ENCODE measurements around the gene ZNF385C.

The ZNF385C gene

GRCh38 chr17:42053731-42054500 is 44.4 kb downstream of the ZNF385C start:
- no peak for DNase-seq (ENCODE audit: low read depth)
- TF ChIP-seq CTCF (IDR thresholded peaks at IDR 0.05; ENCODE audit: insufficient read depth, low read depth, low read length, missing control alignments), result no peak

GRCh38 chr17:42052346-42052877 is 45.9 kb downstream of the ZNF385C start:
- TF ChIP-seq CTCF (IDR thresholded peaks at IDR 0.05; ENCODE audit: insufficient read depth, low read depth, low read length, missing control alignments), result no peak
- H3K4me3 ChIP-seq (ENCODE audit: low read depth, low read length), result no peak overlapping the region
- DNase-seq (ENCODE audit: low read depth), result no peak

More at GRCh38 chr17:42053731-42054500, 44.4 kb downstream of the ZNF385C start:
- H3K4me3 ChIP-seq (ENCODE audit: low read depth, low read length), result no peak overlapping the region

GRCh38 chr17:42051645-42052044 is 46.6 kb downstream of the ZNF385C start:
- TF ChIP-seq CTCF (IDR thresholded peaks at IDR 0.05; ENCODE audit: insufficient read depth, low read depth, low read length, missing control alignments), result no peak
- H3K4me3 ChIP-seq (ENCODE audit: low read depth, low read length), result no peak overlapping the region
- no peak for DNase-seq (ENCODE audit: low read depth)

- no peak for DNase-seq (ENCODE audit: low read depth)
These were observed 47.3 kb downstream of the ZNF385C start for GRCh38 chr17:42051013-42051400.

GRCh38 chr17:42050393-42051012 is 47.8 kb downstream of the ZNF385C start, which contains the start of gene C17orf113:
C17orf113 (minus strand) TSS chr17:42050601; CDS start chr17:42043376, 7,225 bp downstream.
- peak; percentile 40 for TF ChIP-seq CTCF (IDR thresholded peaks at IDR 0.05; ENCODE audit: insufficient read depth, low read depth, low read length, missing control alignments)
- peak within 1 kb of the TSS; percentile 49 for H3K4me3 ChIP-seq (ENCODE audit: low read depth, low read length)
- DNase-seq (ENCODE audit: low read depth), result peak; percentile 53

More at GRCh38 chr17:42051013-42051400, 47.3 kb downstream of the ZNF385C start:
- TF ChIP-seq CTCF (IDR thresholded peaks at IDR 0.05; ENCODE audit: insufficient read depth, low read depth, low read length, missing control alignments), result no peak
- no peak overlapping the region for H3K4me3 ChIP-seq (ENCODE audit: low read depth, low read length)

- TF ChIP-seq CTCF (IDR thresholded peaks at IDR 0.05; ENCODE audit: insufficient read depth, low read depth, low read length, missing control alignments), result no peak
- DNase-seq (ENCODE audit: low read depth), result no peak
These were observed 48.4 kb downstream of the ZNF385C start for GRCh38 chr17:42049834-42050392.

More at GRCh38 chr17:42049834-42050392, 48.4 kb downstream of the ZNF385C start:
- peak overlapping the region; percentile 49 for H3K4me3 ChIP-seq (ENCODE audit: low read depth, low read length)

All from GM12865 (cell line).